ENCODE data around the gene DNAAF2. TPM values are rescaled to one million over a fixed set of nuclear protein-coding genes. Genes with fewer than 3 reads are reported as not detected.
"Not testable (repeated sequence)": the region's sequence is repeated elsewhere in the genome, so short reads cannot be mapped to it uniquely, and the experiment has no call there.

Gene DNAAF2
- total RNA-seq, 1 donor from 2014 or later = 12.3 TPM

DNA sequence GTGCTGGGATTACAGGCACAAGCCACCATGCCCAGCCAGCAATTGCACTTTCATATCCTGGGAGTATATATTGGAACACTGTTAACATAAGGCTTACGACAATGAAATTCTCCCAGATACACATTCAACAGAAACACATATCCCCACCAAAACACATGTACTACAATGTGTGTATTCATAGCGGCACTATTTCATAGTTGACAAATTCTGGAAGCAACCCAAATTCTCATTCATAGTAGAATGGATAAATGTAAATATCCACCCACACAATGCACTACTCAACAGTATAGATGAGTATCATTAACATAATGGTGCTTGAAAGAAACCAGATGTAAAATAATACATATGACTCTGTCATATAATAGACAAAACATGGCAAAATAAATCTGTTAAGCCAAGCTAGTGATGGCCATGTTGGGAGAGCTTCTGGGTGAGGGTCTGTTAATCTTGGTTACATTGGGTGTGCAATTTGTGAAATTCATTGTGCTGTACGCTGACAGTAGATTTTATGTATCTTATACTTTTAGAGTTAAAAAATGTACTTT is 2.6 kb upstream of the DNAAF2 start:
- Mint-ChIP-seq H3K9me3 (no peaks in the 10 kb centered on the region), H3K4me3 (peak overlapping the region; percentile 49), H3K36me3 (ENCODE audit: low read depth) (peaks cover 52% of the 10 kb centered on the region), H3K27me3 (no peaks in the 10 kb centered on the region), H3K4me1 (peaks cover 34% of the 10 kb centered on the region), H3K27ac (no peak overlapping the region)
- no peak for DNase-seq
- intact Hi-C loops (cut with micrococcal nuclease) = loop anchor here (10.0 kb wide), 1 partner anchor 1187 kb away; no protein-coding TSS in a partner anchor

DNA sequence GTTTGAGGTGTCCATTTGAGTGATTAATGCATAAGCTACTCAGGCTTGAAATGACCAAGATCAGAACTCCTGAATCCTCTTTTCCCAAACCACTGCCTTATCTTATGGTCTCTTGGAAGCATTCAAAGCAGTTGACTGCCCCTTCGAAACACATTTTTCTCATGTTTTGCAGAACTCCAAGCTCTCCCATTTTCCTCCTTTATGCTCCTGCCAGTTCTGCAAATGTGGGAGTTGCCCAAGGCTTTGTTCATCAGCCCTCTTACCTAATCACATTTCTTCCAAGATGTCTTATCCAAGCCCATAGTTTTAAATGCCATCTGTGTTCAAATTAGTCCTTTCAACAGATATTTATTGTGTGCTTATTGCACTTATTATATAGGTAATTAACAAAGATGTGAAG is 1.8 kb upstream of the DNAAF2 start:
- DNase-seq = peak; percentile 51
- Mint-ChIP-seq H3K27me3 (no peaks in the 10 kb centered on the region), H3K4me1 (peaks cover 30% of the 10 kb centered on the region), H3K36me3 (ENCODE audit: low read depth) (peaks cover 48% of the 10 kb centered on the region), H3K9me3 (no peaks in the 10 kb centered on the region), H3K4me3 (peak overlapping the region; percentile 49), H3K27ac (no peak overlapping the region)
- intact Hi-C loops (cut with micrococcal nuclease) = loop anchor here (10.0 kb wide), 1 partner anchor 1188 kb away; no protein-coding TSS in a partner anchor

DNA sequence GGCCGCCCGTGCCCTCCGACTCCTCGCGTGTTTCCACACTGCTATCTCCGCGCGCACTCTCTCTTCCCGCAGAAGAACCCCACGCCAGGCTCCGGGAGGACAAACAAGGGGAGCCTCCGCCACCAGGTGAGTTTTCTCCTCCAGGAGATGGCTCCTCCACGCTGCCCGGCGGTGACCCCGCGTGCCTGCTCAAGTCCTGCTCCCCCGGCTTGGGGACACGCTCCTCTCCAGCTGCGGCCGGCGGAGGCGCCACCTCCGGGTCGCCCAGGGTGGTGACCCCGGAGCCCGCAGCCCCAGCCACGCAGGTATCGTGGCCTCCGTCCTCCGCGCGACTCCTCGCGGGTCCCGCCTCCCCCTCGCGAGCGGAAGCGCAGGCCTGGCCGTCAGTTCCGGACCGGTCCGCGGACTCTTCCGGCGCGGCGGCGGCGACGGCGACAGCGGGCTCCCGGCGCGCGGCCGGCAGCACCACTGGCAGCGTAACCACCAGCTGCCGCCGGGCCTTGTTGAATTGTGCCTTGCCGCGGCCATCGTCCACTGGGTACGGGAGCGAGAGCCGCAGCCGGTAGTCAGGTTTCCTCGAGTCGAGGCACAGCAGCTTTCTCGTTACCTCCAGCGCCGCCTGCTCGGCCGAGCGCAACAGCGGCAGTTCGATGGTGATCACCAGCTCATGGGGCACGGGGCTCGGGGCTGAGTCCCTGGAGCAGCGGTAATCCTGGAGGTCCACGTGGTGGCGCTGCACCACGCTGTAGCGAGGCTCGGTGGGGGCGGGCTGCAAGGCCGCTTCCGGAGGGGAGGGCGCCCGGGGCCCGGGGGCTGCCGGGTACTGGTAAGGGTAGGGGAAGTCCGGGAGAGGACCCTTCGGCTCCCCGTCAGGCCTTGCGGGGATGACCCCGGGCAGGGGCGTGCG is 1.2 kb downstream of the DNAAF2 start:
- Mint-ChIP-seq H3K4me1 (peaks cover 29% of the 10 kb centered on the region), H3K36me3 (ENCODE audit: low read depth) (peaks cover 37% of the 10 kb centered on the region), H3K27me3 (no peaks in the 10 kb centered on the region), H3K27ac (peak overlapping the region; percentile 93), H3K9me3 (no peaks in the 10 kb centered on the region), H3K4me3 (peak overlapping the region; percentile 99)
- intact Hi-C loops (cut with micrococcal nuclease) = loop anchor here (1.0 to 10.0 kb wide), 9 partner anchors 14 to 1191 kb away; partner anchors contain the start of genes DMAC2L, KLHDC1, KLHDC2 and L2HGDH
- DNase-seq = peak; percentile 98

DNA sequence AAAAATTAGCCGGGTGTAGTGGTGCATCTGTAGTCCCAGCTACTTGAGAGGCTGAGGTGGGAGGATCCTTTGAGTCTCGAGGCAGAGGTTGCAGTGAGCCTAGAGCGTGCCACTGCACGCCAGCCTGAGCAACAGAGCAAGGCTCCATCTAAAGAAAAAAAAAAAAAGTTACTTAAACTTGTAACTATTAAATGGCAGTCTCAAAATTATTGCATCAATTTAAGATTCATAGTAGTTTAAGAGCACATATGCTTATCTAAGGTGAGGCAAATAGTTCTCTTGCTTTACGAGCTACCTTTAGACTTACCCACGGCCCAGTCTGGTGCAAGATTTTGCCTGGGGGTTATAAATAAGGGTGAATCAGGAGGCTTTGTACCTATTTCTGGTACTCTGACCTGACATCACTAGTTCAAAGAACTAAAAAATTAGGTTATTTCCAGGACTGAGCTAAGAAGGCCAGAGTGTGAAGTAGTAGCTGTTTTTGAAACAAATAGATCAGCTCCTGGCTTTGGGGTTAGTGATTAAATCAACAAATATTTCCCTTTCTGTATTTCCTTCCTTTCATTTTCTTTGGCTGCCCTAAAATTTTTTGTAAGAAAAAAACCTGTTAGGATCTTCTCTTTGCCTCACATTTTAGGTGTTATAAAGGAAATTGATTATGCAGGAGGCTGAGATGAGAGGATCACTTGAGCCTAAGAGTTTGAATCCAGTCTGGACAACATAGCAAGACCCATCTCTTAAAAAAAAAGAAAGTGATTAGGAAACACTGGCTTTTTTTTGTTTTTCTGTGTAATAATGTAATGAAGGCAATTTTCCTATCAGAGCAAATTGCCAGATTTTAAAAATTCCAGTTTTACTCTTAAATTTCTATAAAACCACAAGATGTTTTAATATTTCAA is 10.9 kb downstream of the DNAAF2 start:
- H3K4me1 Mint-ChIP-seq = peaks cover 34% of the 10 kb centered on the region
- intact Hi-C loops (cut with micrococcal nuclease) = loop anchor here (5.0 kb wide), 1 partner anchor 493 kb away; the partner anchor contains the start of gene VCPKMT
- H3K36me3 Mint-ChIP-seq (ENCODE audit: low read depth) = peaks cover 53% of the 10 kb centered on the region
- no peaks in the 10 kb centered on the region for H3K9me3 Mint-ChIP-seq
- DNase-seq = no peak
- no peaks in the 10 kb centered on the region for H3K27me3 Mint-ChIP-seq
- H3K4me3 Mint-ChIP-seq = peak overlapping the region; percentile 96
- peak overlapping the region; percentile 69 for H3K27ac Mint-ChIP-seq

DNA sequence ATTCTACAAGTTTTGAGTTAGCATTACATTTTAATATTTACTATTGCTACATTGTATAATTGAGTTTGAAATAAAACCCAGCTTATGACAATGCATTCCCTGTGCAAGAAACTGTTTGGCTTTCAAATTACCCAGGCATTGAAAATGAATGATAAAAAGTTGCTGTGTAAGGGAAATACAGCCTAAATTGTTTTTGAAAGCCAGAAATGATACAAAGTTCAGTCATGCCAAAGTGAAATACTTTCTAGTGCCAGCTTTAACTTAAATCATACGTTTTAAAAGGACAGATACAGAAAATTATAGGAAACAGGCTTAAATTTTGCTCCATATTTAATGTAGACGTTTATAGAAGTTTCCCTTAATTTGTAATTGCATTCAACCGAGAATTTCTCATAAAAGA is 11.7 kb downstream of the DNAAF2 start:
- no peaks in the 10 kb centered on the region for H3K9me3 Mint-ChIP-seq
- DNase-seq = no peak
- peaks cover 59% of the 10 kb centered on the region for H3K36me3 Mint-ChIP-seq (ENCODE audit: low read depth)

DNA sequence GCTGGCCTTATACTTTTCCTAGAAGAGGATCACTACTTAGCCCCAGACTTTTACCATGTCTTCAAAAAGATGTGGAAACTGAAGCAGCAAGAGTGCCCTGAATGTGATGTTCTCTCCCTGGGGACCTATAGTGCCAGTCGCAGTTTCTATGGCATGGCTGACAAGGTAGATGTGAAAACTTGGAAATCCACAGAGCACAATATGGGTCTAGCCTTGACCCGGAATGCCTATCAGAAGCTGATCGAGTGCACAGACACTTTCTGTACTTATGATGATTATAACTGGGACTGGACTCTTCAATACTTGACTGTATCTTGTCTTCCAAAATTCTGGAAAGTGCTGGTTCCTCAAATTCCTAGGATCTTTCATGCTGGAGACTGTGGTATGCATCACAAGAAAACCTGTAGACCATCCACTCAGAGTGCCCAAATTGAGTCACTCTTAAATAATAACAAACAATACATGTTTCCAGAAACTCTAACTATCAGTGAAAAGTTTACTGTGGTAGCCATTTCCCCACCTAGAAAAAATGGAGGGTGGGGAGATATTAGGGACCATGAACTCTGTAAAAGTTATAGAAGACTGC is 12.9 kb downstream of the DNAAF2 start:
- peak overlapping the region; percentile 96 for H3K4me3 Mint-ChIP-seq
- peaks cover 65% of the 10 kb centered on the region for H3K36me3 Mint-ChIP-seq (ENCODE audit: low read depth)
- peaks cover 40% of the 10 kb centered on the region for H3K4me1 Mint-ChIP-seq
- H3K27ac Mint-ChIP-seq = peak overlapping the region; percentile 96
- no peak for DNase-seq
- no peaks in the 10 kb centered on the region for H3K9me3 Mint-ChIP-seq
- H3K27me3 Mint-ChIP-seq = no peaks in the 10 kb centered on the region
- intact Hi-C loops (cut with micrococcal nuclease) = loop anchor here (5.0 kb wide), 1 partner anchor 495 kb away; the partner anchor contains the start of gene VCPKMT

More for the DNA sequence above, 11.7 kb downstream of the DNAAF2 start:
- Mint-ChIP-seq H3K4me3 (peak overlapping the region; percentile 96), H3K27ac (peak overlapping the region; percentile 37), H3K27me3 (no peaks in the 10 kb centered on the region), H3K4me1 (peaks cover 37% of the 10 kb centered on the region)
- intact Hi-C loops (cut with micrococcal nuclease) = loop anchor here (5.0 kb wide), 1 partner anchor 494 kb away; the partner anchor contains the start of gene VCPKMT

DNA sequence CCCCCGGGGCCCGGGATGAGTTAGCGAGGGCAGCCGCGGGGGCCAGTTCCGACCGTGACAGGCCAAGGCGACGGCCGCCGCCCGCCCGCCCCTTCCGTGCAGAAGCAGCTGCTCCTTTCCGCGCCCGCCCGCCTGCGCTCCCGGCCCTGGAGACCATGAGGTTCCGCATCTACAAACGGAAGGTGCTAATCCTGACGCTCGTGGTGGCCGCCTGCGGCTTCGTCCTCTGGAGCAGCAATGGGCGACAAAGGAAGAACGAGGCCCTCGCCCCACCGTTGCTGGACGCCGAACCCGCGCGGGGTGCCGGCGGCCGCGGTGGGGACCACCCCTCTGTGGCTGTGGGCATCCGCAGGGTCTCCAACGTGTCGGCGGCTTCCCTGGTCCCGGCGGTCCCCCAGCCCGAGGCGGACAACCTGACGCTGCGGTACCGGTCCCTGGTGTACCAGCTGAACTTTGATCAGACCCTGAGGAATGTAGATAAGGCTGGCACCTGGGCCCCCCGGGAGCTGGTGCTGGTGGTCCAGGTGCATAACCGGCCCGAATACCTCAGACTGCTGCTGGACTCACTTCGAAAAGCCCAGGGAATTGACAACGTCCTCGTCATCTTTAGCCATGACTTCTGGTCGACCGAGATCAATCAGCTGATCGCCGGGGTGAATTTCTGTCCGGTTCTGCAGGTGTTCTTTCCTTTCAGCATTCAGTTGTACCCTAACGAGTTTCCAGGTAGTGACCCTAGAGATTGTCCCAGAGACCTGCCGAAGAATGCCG is 13.7 kb downstream of the DNAAF2 start:
- Mint-ChIP-seq H3K9me3 (no peaks in the 10 kb centered on the region), H3K36me3 (ENCODE audit: low read depth) (peaks cover 67% of the 10 kb centered on the region), H3K4me1 (peaks cover 38% of the 10 kb centered on the region), H3K27me3 (no peaks in the 10 kb centered on the region), H3K4me3 (peak overlapping the region; percentile 96), H3K27ac (peak overlapping the region; percentile 96)
- intact Hi-C loops (cut with micrococcal nuclease) = loop anchor here (2.0 to 5.0 kb wide), 3 partner anchors 68 to 610 kb away; partner anchors contain the start of genes POLE2, SOS2 and VCPKMT
- DNase-seq = peak; percentile 75

DNA sequence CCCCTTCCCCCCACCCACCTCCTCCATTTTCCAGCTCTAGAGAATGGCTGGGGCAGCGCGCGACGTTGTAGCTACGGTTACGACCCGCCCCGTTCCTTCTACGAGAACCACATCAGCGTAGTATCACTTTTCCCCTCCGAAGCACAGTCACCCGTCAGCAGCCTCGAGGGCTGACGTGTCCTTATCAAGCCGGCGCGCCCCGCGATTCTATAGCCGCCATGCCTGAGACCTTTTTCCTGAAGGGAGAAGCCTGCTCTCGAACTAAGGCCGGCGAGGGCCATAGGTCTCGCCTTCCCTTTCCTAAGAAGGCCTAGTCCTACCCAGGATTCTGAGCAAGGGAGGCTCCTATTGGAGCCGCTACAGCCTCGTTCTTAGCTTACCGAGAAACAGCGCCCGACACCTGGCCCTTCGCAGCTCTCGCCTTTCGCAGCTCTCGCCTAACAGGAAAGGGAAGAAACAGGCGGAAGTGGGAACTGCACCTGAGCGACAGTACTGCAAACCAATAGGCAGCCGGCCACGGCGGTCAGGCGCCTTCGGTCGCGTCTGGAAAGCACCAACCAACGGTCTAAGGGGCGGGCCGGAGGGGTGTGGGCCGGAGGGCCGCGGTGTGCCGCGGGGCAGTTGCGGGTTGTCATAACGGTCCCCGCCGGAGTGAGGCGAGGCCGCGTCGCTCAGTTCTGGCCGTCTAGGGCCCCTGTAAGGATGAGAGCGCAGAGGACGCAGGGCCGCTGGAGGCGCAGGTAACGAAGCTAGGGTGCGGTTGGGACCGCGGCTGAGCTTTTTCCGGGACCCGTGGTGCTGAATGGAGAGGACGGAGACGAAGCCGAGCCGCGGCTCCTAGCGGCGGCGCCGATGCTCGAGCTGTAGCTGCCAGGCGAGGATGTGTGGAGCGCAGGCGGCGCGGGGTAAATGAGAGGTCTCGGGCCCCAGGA is 14.6 kb downstream of the DNAAF2 start, which contains the start of the genes MGAT2 and RPL36AL:
Gene MGAT2, plus strand, starts transcription at position 618 of the 932 bp plus-strand sequence. CDS start 470 bp downstream, outside the sequence.
Gene RPL36AL, minus strand, starts transcription at position 445 of the 932 bp plus-strand sequence. CDS start 1,522 bp downstream, outside the sequence.
- H3K4me3 Mint-ChIP-seq = peak within 1 kb of the TSS; percentile 96
- peaks cover 71% of the 10 kb centered on the region for H3K36me3 Mint-ChIP-seq (ENCODE audit: low read depth)
- intact Hi-C loops (cut with micrococcal nuclease) = loop anchor here (1.0 to 5.0 kb wide), 7 partner anchors 14 to 610 kb away; partner anchors contain the start of genes KLHDC2, LRR1, POLE2 and RPS29
- DNase-seq = peak; percentile 99
- H3K27ac Mint-ChIP-seq = peak within 1 kb of the TSS; percentile 96
- no peaks in the 10 kb centered on the region for H3K27me3 Mint-ChIP-seq
- no peaks in the 10 kb centered on the region for H3K9me3 Mint-ChIP-seq
- H3K4me1 Mint-ChIP-seq = peaks cover 36% of the 10 kb centered on the region

DNA sequence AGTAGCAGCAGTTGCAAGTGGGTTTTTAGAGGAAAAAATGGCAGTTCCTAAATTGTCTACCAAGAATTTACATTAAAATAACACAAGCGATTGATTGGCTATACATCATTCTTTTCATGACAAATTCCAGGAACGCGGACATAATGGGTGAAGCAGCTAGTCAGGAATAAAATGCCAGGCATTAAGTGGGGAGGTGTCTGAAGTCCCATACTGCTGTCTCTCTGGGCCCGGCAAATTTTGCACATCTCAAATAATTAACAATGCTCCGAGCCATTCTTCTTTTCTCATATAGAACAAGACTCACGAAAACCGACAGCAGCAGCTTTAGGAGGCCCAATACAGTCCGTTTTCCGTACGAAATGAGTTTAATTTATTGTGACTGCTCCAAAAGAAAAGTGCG is 15.3 kb downstream of the DNAAF2 start:
- Mint-ChIP-seq H3K4me1 (peaks cover 34% of the 10 kb centered on the region), H3K27me3 (no peaks in the 10 kb centered on the region), H3K9me3 (no peaks in the 10 kb centered on the region), H3K36me3 (ENCODE audit: low read depth) (peaks cover 68% of the 10 kb centered on the region), H3K4me3 (peak overlapping the region; percentile 96), H3K27ac (peak overlapping the region; percentile 96)
- intact Hi-C loops (cut with micrococcal nuclease) = loop anchor here (1.0 to 5.0 kb wide), 7 partner anchors 15 to 611 kb away; partner anchors contain the start of genes KLHDC2, LRR1, POLE2 and RPS29
- no peak for DNase-seq

DNA sequence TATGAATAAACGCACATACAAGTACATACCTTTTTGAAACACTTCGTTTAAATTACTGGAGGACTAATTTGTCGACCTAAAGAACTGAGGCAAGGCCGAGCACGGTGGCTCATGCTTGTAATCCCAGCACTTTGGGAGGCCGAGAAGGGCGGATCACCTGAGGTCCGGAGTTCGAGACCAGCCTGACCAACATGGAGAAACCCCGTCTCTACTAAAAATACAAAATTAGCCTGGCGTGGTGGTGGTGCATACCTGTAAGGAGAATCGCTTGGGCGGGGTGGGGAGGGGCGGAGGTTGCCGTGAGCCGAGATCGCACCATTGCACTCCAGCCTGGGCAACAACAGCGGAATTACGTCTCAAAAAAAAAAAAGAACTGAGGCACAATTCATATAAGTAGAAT is 15.8 kb downstream of the DNAAF2 start:
- Mint-ChIP-seq H3K4me3 (peak overlapping the region; percentile 96), H3K27ac (peak overlapping the region; percentile 96), H3K4me1 (peaks cover 34% of the 10 kb centered on the region), H3K36me3 (ENCODE audit: low read depth) (peaks cover 67% of the 10 kb centered on the region)
- H3K27me3 Mint-ChIP-seq; DNase-seq; H3K9me3 Mint-ChIP-seq; intact Hi-C loops (cut with micrococcal nuclease): not testable (repeated sequence)

DNA sequence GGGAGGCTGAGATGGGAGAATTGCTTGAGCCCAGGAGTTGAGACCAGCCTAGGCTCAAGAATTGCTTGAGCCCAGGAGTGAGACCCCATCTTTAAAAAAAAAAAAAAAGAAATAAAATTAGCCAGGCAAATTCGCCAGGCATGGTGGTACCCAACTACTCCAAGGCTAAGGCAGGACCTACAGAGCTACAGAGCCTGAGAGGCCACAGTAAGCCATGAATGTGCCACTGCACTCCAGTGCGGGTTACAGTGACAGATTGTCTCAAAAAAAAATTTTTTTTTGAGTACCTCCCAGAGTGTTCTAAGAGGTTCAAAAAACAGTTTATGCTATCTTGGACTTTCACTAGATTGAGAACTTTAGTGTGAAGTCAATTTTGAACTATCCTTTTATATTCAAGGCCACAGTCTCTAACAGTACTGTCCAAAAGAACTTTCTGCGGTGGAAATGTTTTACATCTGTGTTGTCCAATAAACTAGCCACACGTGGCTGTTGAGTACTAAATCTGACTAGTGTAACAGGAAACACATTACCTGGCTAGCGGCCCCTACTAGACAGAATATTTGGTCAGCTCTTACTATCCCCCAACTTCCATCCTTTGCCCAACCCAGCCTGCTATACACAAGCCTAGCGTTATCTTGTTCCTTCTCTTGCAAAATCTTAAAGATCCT is 17.1 kb downstream of the DNAAF2 start:
- no peaks in the 10 kb centered on the region for H3K27me3 Mint-ChIP-seq
- H3K4me1 Mint-ChIP-seq = peaks cover 26% of the 10 kb centered on the region
- H3K9me3 Mint-ChIP-seq = no peaks in the 10 kb centered on the region
- peak overlapping the region; percentile 75 for H3K27ac Mint-ChIP-seq
- DNase-seq = no peak
- intact Hi-C loops (cut with micrococcal nuclease) = no loop called here
- H3K4me3 Mint-ChIP-seq = peak overlapping the region; percentile 13
- H3K36me3 Mint-ChIP-seq (ENCODE audit: low read depth) = peaks cover 65% of the 10 kb centered on the region
